IMR-90 (cell line): ENCODE measurements around the gene KRTAP10-10. TPM values are rescaled to one million over a fixed set of nuclear protein-coding genes. Genes with fewer than 3 reads are reported as not detected.

Experiments used
- ATAC-seq: fragments of 200-7000 bp; cut with Tn5 transposase; 2 replicates; pipeline ENCODE4 v1.9.1; 2020; ENCODE audit warnings: low read depth, mild to moderate bottlenecking, moderate library complexity
- BruUV-seq: library from RNA; stranded (reverse); fragments of 400-500 nt; replicated peaks from 2 replicates; lab custom pipeline; 2021; lab: Mats Ljungman, UMichigan
- CTCF ChIA-PET: fragments of 300-600 bp; formaldehyde crosslinking; extraction: SDS; loops from one replicate; lab custom pipeline; 2021; ENCODE audit warnings: antibody characterized with exemption; lab: Yijun Ruan, JAX
- POLR2A ChIA-PET: fragments of 300-600 bp; sonication (Branson Sonifier 250); formaldehyde crosslinking; loops from one replicate; lab custom pipeline; 2022; ENCODE audit warnings: antibody characterized with exemption; ENCODE audit not compliant: unreplicated experiment; lab: Charles Lee
- DNase-seq: peaks from one replicate; pipeline ENCODE4 v3.0.0; 2013
- H2AFZ ChIP-seq: replicated peaks from 2 replicates; pipeline ENCODE3; 2013; ENCODE audit warnings: low read length, mild to moderate bottlenecking; ENCODE audit not compliant: poor library complexity
- H2AK5ac ChIP-seq: 2 replicates; pipeline ENCODE4 v1.6.1; 2013; ENCODE audit warnings: low read depth, low read length, inconsistent platforms
- H2AK9ac ChIP-seq: replicated peaks from 2 replicates; pipeline ENCODE3; 2013; ENCODE audit warnings: mild to moderate bottlenecking, low read depth, low read length, moderate library complexity; ENCODE audit not compliant: poor library complexity
- H2BK120ac ChIP-seq: 2 replicates; pipeline ENCODE4 v1.6.1; 2013; ENCODE audit warnings: low read depth, low read length, inconsistent platforms
- H2BK15ac ChIP-seq: 3 replicates; pipeline ENCODE4 v1.6.1; 2013; ENCODE audit warnings: low read depth, low read length, inconsistent platforms
- H2BK20ac ChIP-seq: 2 replicates; pipeline ENCODE4 v1.6.1; 2013; ENCODE audit warnings: low read depth, mild to moderate bottlenecking, inconsistent platforms, low read length, moderate library complexity
- H2BK5ac ChIP-seq: 2 replicates; pipeline ENCODE4 v1.6.1; 2013; ENCODE audit warnings: mild to moderate bottlenecking, low read depth, low read length, inconsistent platforms; ENCODE audit not compliant: poor library complexity, severe bottlenecking
- H3K14ac ChIP-seq: replicated peaks from 2 replicates; pipeline ENCODE4 v1.6.1; 2013; ENCODE audit warnings: low read depth, low read length, inconsistent platforms
- H3K18ac ChIP-seq: 2 replicates; pipeline ENCODE4 v1.6.1; 2013; ENCODE audit warnings: low read depth, low read length, control low read depth
- H3K23ac ChIP-seq: 2 replicates; pipeline ENCODE4 v1.6.1; 2013; ENCODE audit warnings: low read depth, low read length, inconsistent platforms
- H3K27ac ChIP-seq: 2 replicates; pipeline ENCODE4 v1.5.1; 2013; ENCODE audit warnings: mild to moderate bottlenecking, control low read depth, low read length; ENCODE audit not compliant: insufficient read depth
- H3K27me3 ChIP-seq: 2 replicates; pipeline ENCODE4 v1.6.1; 2013; ENCODE audit warnings: low read length; ENCODE audit not compliant: control insufficient read depth, insufficient read depth
- H3K36me3 ChIP-seq: 2 replicates; pipeline ENCODE4 v1.6.1; 2013; ENCODE audit warnings: low read length, mixed read lengths; ENCODE audit not compliant: control insufficient read depth, insufficient read depth
- H3K4ac ChIP-seq: 2 replicates; pipeline ENCODE4 v1.6.1; 2013; ENCODE audit warnings: low read depth, low read length, inconsistent platforms
- H3K4me1 ChIP-seq: 2 replicates; pipeline ENCODE4 v1.6.1; 2013; ENCODE audit warnings: low read length, mixed read lengths; ENCODE audit not compliant: control insufficient read depth, insufficient read depth
- H3K4me2 ChIP-seq: 2 replicates; pipeline ENCODE4 v1.6.1; 2013; ENCODE audit warnings: low read depth, mild to moderate bottlenecking, control low read depth, low read length, moderate library complexity
- H3K4me3 ChIP-seq: 2 replicates; pipeline ENCODE4 v1.5.1; 2013; ENCODE audit warnings: low read depth, mild to moderate bottlenecking, control low read depth, low read length, moderate library complexity; ENCODE audit not compliant: insufficient read depth
- H3K56ac ChIP-seq: 2 replicates; pipeline ENCODE4 v1.6.1; 2013; ENCODE audit warnings: low read length, inconsistent platforms; ENCODE audit not compliant: insufficient read depth; ENCODE audit errors: extremely low read depth
- H3K79me1 ChIP-seq, 2 experiments: 2 replicates each; pipeline ENCODE4 v1.6.1; 2013; ENCODE audit warnings: low read length in 2 of 2, inconsistent platforms in 1 of 2, low read depth in 1 of 2
- H3K9ac ChIP-seq: 2 replicates; pipeline ENCODE4 v1.6.1; 2013; ENCODE audit warnings: low read depth, low read length, control low read depth
- H3K9me1 ChIP-seq: 2 replicates; pipeline ENCODE4 v1.6.1; 2013; ENCODE audit warnings: low read length, inconsistent platforms; ENCODE audit not compliant: insufficient read depth
- H3K9me3 ChIP-seq: 2 replicates; pipeline ENCODE4 v1.6.1; 2013; ENCODE audit warnings: low read length; ENCODE audit not compliant: control insufficient read depth, insufficient read depth
- H4K20me1 ChIP-seq: 2 replicates; pipeline ENCODE4 v1.6.1; 2013; ENCODE audit warnings: low read length, inconsistent platforms; ENCODE audit not compliant: insufficient read depth
- H4K5ac ChIP-seq: 2 replicates; pipeline ENCODE4 v1.6.1; 2013; ENCODE audit warnings: mild to moderate bottlenecking, low read depth, low read length, control low read depth
- H4K8ac ChIP-seq, 2 experiments: 2 replicates each; pipeline ENCODE4 v1.6.1; 2013; ENCODE audit warnings: low read depth in 2 of 2, low read length in 2 of 2, control low read depth in 1 of 2, inconsistent platforms in 1 of 2
- H4K91ac ChIP-seq: 2 replicates; pipeline ENCODE4 v1.6.1; 2013; ENCODE audit warnings: low read depth, low read length, inconsistent platforms; ENCODE audit not compliant: insufficient read depth
- BHLHE40 ChIP-seq: fragments of 150-350 bp; IDR thresholded peaks from 2 replicates; pipeline ENCODE4 v1.6.1; 2016; ENCODE audit warnings: mild to moderate bottlenecking, low read depth, low read length
- CEBPB ChIP-seq: IDR thresholded peaks from 2 replicates; pipeline ENCODE4 v1.6.1; 2012; ENCODE audit warnings: low read depth, low read length, improper control_type of control experiment
- CHD1 ChIP-seq: IDR thresholded peaks from 2 replicates; pipeline ENCODE4 v1.6.1; 2012; ENCODE audit warnings: low read depth, low read length, improper control_type of control experiment
- FOS ChIP-seq: fragments of 150-350 bp; IDR thresholded peaks from 2 replicates; pipeline ENCODE4 v1.6.1; 2016; ENCODE audit warnings: low read depth, low read length
- MAFK ChIP-seq: IDR thresholded peaks from 2 replicates; pipeline ENCODE4 v1.6.1; 2012; ENCODE audit warnings: low read depth, low read length, improper control_type of control experiment
- MAZ ChIP-seq: IDR thresholded peaks from 2 replicates; pipeline ENCODE4 v1.6.1; 2012; ENCODE audit warnings: low read depth, mild to moderate bottlenecking, low read length, improper control_type of control experiment, moderate library complexity, borderline replicate concordance
- MXI1 ChIP-seq: IDR thresholded peaks from 2 replicates; pipeline ENCODE4 v1.6.1; 2012; ENCODE audit warnings: low read depth, mild to moderate bottlenecking, low read length, moderate library complexity, borderline replicate concordance
- NFE2L2 ChIP-seq: fragments of 150-350 bp; IDR thresholded peaks from 2 replicates; pipeline ENCODE4 v1.6.1; 2016; ENCODE audit warnings: low read depth, mild to moderate bottlenecking, low read length
- POLR2A ChIP-seq: IDR thresholded peaks from 2 replicates; pipeline ENCODE4 v1.6.1; 2012; ENCODE audit warnings: mild to moderate bottlenecking, low read depth, low read length
- RAD21 ChIP-seq: IDR thresholded peaks from 2 replicates; pipeline ENCODE4 v1.6.1; 2012; ENCODE audit warnings: low read length, improper control_type of control experiment
- RCOR1 ChIP-seq: IDR thresholded peaks from 2 replicates; pipeline ENCODE4 v1.6.1; 2012; ENCODE audit warnings: mild to moderate bottlenecking, low read length, improper control_type of control experiment; ENCODE audit not compliant: insufficient replicate concordance
- RFX5 ChIP-seq: IDR thresholded peaks from 2 replicates; pipeline ENCODE4 v1.8.0; 2012; ENCODE audit warnings: low read depth, mild to moderate bottlenecking, low read length, moderate library complexity
- SMC3 ChIP-seq: fragments of 150-350 bp; IDR thresholded peaks from 2 replicates; pipeline ENCODE4 v1.6.1; 2016; ENCODE audit warnings: low read depth, mild to moderate bottlenecking, antibody characterized with exemption, low read length, moderate library complexity
- WGBS, 2 experiments: methylation state at CpG; one replicate each; pipeline versions ENCODE4 v1.1.5 to v1.1.7; 2013; ENCODE audit warnings: missing lambda C conversion rate in 2 of 2; ENCODE audit not compliant: insufficient read length in 1 of 2; ENCODE audit errors: extremely low coverage in 2 of 2; 5-methylcytosine and 5-hydroxymethylcytosine counted together
- dilution Hi-C: fragments of 300-500 bp; cut with HindIII; formaldehyde crosslinking; loops from one replicate; pipeline ENCODE4 v1.14.3; 2018; ENCODE audit warnings: low sequenced_read_pairs; ENCODE audit not compliant: unreplicated experiment
- in situ Hi-C: fragments of 300-500 bp; cut with MboI; formaldehyde crosslinking; loops from 3 replicates; pipeline ENCODE4 v1.14.3; 2019; ENCODE audit warnings: low sequenced_read_pairs, inconsistent platforms, mixed read lengths
- intact Hi-C: fragments of 100-400 bp; cut with micrococcal nuclease; formaldehyde crosslinking; loops from 2 replicates; pipeline ENCODE4 v1.10.0; 2022
- polyA plus RNA-seq, 3 experiments: library from polyadenylated mRNA; depleted of rRNA; stranded (reverse); fragments of >200 nt; gene quantifications; 2 replicates each; pipeline ENCODE4 v1.2.3, GENCODE V29; 2012; ENCODE audit warnings: low replicate concordance in 1 of 3
- total RNA-seq: library from RNA; depleted of rRNA; stranded (reverse); fragments of >200 nt; gene quantifications from 2 replicates; pipeline ENCODE4 v1.2.3, GENCODE V29; 2012
- TF ChIP-seq, protein P1 (sequence below): fragments of 150-350 bp; IDR thresholded peaks from 2 replicates; pipeline ENCODE4 v1.6.1; 2017; ENCODE audit warnings: mild to moderate bottlenecking, antibody characterized with exemption, low read length, low read depth
- TF ChIP-seq, protein P2 (sequence below): conservative IDR thresholded peaks from 2 replicates; pipeline ENCODE4 v1.5.1; 2012; ENCODE audit warnings: mild to moderate bottlenecking, low read depth, low read length, improper control_type of control experiment
- TF ChIP-seq, protein P3 (sequence below): fragments of 150-350 bp; IDR thresholded peaks from 2 replicates; pipeline ENCODE4 v1.6.1; 2016; ENCODE audit warnings: low read depth, mild to moderate bottlenecking, low read length, moderate library complexity, borderline replicate concordance

The KRTAP10-10 gene
- total and polyA plus RNA-seq, 2 of the 4 experiments (the other 2 are of a cell fraction): not detected

DNA sequence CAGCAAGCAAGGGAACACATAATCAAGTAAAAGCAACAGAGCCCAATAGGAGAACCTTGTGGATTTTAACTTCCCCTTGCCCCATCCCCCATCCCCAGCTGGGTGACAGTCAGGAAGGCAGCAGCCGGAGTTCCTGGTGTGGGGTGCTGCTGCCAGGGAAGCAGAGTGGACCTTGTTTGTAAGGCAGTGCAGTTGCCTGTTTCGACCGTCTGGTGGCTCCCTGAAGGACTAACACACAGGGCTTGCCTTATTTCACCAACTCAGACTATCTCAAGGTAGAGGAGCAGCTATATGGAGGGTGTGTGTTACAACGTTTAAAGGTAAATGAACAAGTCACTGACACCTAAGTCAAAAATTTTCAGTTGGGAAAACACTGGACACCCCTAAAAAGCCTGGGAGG is 18.7 kb upstream of the KRTAP10-10 start:
- H4K91ac ChIP-seq: no peak overlapping the region
- H2AK5ac ChIP-seq: no peak overlapping the region
- H2BK120ac ChIP-seq: no peak overlapping the region
- CTCF ChIA-PET: interaction anchor here (0.7 kb wide), 1 partner anchor 53 kb away, joined by 3 read pairs; no protein-coding TSS in a partner anchor
- H4K5ac ChIP-seq: no peak overlapping the region
- no peak overlapping the region for H2AK9ac ChIP-seq
- H3K4me2 ChIP-seq: no peak overlapping the region
- ATAC-seq: peak; percentile 72
- no peak overlapping the region for H3K23ac ChIP-seq
- intact Hi-C loops: loop anchor here (1.0 kb wide), 1 partner anchor 175 kb away; no protein-coding TSS in a partner anchor
- POLR2A ChIA-PET: no interaction called here
- H2AFZ ChIP-seq: no peak overlapping the region
- TF ChIP-seq RAD21 (no peak), RFX5 (no peak), BHLHE40 (no peak), NFE2L2 (no peak), POLR2A (no peak), CHD1 (no peak), FOS (no peak), MXI1 (no peak), MAZ (no peak), MAFK (no peak), SMC3 (no peak), RCOR1 (no peak), CEBPB (no peak)
- TF ChIP-seq, protein P1, sequence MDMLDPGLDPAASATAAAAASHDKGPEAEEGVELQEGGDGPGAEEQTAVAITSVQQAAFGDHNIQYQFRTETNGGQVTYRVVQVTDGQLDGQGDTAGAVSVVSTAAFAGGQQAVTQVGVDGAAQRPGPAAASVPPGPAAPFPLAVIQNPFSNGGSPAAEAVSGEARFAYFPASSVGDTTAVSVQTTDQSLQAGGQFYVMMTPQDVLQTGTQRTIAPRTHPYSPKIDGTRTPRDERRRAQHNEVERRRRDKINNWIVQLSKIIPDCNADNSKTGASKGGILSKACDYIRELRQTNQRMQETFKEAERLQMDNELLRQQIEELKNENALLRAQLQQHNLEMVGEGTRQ: no peak
- TF ChIP-seq, protein P2, sequence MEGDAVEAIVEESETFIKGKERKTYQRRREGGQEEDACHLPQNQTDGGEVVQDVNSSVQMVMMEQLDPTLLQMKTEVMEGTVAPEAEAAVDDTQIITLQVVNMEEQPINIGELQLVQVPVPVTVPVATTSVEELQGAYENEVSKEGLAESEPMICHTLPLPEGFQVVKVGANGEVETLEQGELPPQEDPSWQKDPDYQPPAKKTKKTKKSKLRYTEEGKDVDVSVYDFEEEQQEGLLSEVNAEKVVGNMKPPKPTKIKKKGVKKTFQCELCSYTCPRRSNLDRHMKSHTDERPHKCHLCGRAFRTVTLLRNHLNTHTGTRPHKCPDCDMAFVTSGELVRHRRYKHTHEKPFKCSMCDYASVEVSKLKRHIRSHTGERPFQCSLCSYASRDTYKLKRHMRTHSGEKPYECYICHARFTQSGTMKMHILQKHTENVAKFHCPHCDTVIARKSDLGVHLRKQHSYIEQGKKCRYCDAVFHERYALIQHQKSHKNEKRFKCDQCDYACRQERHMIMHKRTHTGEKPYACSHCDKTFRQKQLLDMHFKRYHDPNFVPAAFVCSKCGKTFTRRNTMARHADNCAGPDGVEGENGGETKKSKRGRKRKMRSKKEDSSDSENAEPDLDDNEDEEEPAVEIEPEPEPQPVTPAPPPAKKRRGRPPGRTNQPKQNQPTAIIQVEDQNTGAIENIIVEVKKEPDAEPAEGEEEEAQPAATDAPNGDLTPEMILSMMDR: no peak
- TF ChIP-seq, protein P3, sequence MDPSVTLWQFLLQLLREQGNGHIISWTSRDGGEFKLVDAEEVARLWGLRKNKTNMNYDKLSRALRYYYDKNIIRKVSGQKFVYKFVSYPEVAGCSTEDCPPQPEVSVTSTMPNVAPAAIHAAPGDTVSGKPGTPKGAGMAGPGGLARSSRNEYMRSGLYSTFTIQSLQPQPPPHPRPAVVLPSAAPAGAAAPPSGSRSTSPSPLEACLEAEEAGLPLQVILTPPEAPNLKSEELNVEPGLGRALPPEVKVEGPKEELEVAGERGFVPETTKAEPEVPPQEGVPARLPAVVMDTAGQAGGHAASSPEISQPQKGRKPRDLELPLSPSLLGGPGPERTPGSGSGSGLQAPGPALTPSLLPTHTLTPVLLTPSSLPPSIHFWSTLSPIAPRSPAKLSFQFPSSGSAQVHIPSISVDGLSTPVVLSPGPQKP: no peak
- H3K36me3 ChIP-seq: no peaks in the 10 kb centered on the region
- WGBS, 2 experiments: no CpG with 5 or more reads among the region's 4 CpGs
- no peak overlapping the region for H2BK15ac ChIP-seq
- H2BK5ac ChIP-seq: no peak overlapping the region
- H2BK20ac ChIP-seq: no peak overlapping the region
- H3K9me3 ChIP-seq: peaks cover 3% of the 10 kb centered on the region; the same call in 1 of the 2 replicates
- DNase-seq: peak; percentile 14
- dilution Hi-C loops: no loop called here
- H3K79me1 ChIP-seq: no peaks in the 10 kb centered on the region
- no peaks in the 10 kb centered on the region for H3K4me1 ChIP-seq
- no peak overlapping the region for H4K8ac ChIP-seq
- H3K4me3 ChIP-seq: no peak overlapping the region
- H3K4ac ChIP-seq: no peak overlapping the region
- no peaks in the 10 kb centered on the region for H4K20me1 ChIP-seq
- H3K9ac ChIP-seq: no peak overlapping the region
- peaks cover 3% of the 10 kb centered on the region; the same call in 1 of the 2 replicates for H3K27me3 ChIP-seq
- in situ Hi-C loops: no loop called here
- no peak overlapping the region for H3K27ac ChIP-seq
- H3K56ac ChIP-seq: no peak overlapping the region
- no peaks in the 10 kb centered on the region for H3K9me1 ChIP-seq
- no TSS peak for BruUV-seq
- no peak overlapping the region for H3K18ac ChIP-seq
- no peak overlapping the region for H3K14ac ChIP-seq
